Endothelial cell of umbilical vein (primary cell): ENCODE measurements around the gene SCGB3A1. TPM values are rescaled to one million over a fixed set of nuclear protein-coding genes. Genes with fewer than 3 reads are reported as not detected.

Source experiments
- BruUV-seq: library from RNA; stranded (reverse); fragments of 400-500 nt; replicated peaks from 2 replicates; lab custom pipeline; 2021; lab: Mats Ljungman, UMichigan
- CTCF ChIA-PET: fragments of 300-600, 350-600 bp; sonication (Branson Sonifier 250); formaldehyde crosslinking; loops from one replicate; lab custom pipeline; 2021; ENCODE audit warnings: antibody characterized with exemption, inconsistent platforms; lab: Charles Lee
- POLR2A ChIA-PET: fragments of 300-600, 350-600 bp; sonication (Branson Sonifier 250); formaldehyde crosslinking; loops from one replicate; lab custom pipeline; 2021; ENCODE audit warnings: antibody characterized with exemption, inconsistent platforms; lab: Charles Lee
- DNase-seq: peaks from one replicate; pipeline ENCODE4 v3.0.0-alpha.2; 2011; ENCODE audit warnings: low read depth, low spot score
- FAIRE-seq: peaks from 2 replicates; lab custom pipeline; 2011; peaks lifted over from hg19 to GRCh38; lab: Jason Lieb, UNC
- H2AFZ ChIP-seq: 2 replicates; pipeline ENCODE4 v1.6.0; 2012; ENCODE audit warnings: low read depth, low read length, control low read depth, inconsistent platforms
- H3K27ac ChIP-seq: 2 replicates; pipeline ENCODE4 v1.5.1; 2011; ENCODE audit warnings: low read depth, mild to moderate bottlenecking, control low read depth, low read length, moderate library complexity; ENCODE audit not compliant: insufficient read depth
- H3K27me3 ChIP-seq, 2 experiments: 2 replicates each; pipeline versions ENCODE4 v1.6.0 to v1.6.1; 2011; ENCODE audit warnings: low read length in 2 of 2, mixed read lengths in 1 of 2; ENCODE audit not compliant: control insufficient read depth in 2 of 2, insufficient read depth in 2 of 2
- H3K36me3 ChIP-seq, 2 experiments: 2 replicates in 1 of 2; 3 replicates in 1 of 2; pipeline ENCODE4 v1.5.1; 2011; ENCODE audit warnings: low read length in 2 of 2, mild to moderate bottlenecking in 1 of 2, moderate library complexity in 1 of 2; ENCODE audit not compliant: control insufficient read depth in 2 of 2, insufficient read depth in 2 of 2; ENCODE audit errors: extremely low read depth in 1 of 2
- H3K4me1 ChIP-seq: 3 replicates; pipeline ENCODE4 v1.5.1; 2011; ENCODE audit warnings: mild to moderate bottlenecking, low read length; ENCODE audit not compliant: control insufficient read depth, insufficient read depth; ENCODE audit errors: extremely low read depth
- H3K4me2 ChIP-seq: 2 replicates; pipeline ENCODE4 v1.6.1; 2011; ENCODE audit warnings: low read length, control low read depth, mixed read lengths; ENCODE audit not compliant: insufficient read depth
- H3K4me3 ChIP-seq, 3 experiments: fragments of 200-600 bp in 1 of 3; sonication (generic), shearing (Covaris generic) in 1 of 3; replicated peaks in 1 of 3; 2 replicates each; pipeline ENCODE4 v1.5.1; 2011 to 2016; ENCODE audit warnings: control low read depth in 3 of 3, low read length in 3 of 3, mild to moderate bottlenecking in 2 of 3, inconsistent platforms in 1 of 3, low read depth in 1 of 3, moderate library complexity in 1 of 3; ENCODE audit not compliant: insufficient read depth in 1 of 3
- H3K79me2 ChIP-seq: 2 replicates; pipeline ENCODE4 v1.6.0; 2012; ENCODE audit warnings: low read length, inconsistent platforms; ENCODE audit not compliant: control insufficient read depth, insufficient read depth
- H3K9ac ChIP-seq: replicated peaks from 2 replicates; pipeline ENCODE3; 2011; ENCODE audit warnings: low read length, control low read depth; ENCODE audit not compliant: insufficient read depth; ENCODE audit errors: extremely low read depth
- H3K9me1 ChIP-seq: replicated peaks from 3 replicates; pipeline ENCODE4 v1.6.0; 2011; ENCODE audit warnings: mild to moderate bottlenecking, low read length; ENCODE audit not compliant: control insufficient read depth, insufficient read depth; ENCODE audit errors: extremely low read depth
- H3K9me3 ChIP-seq: replicated peaks from 2 replicates; pipeline ENCODE4 v1.5.1; 2012; ENCODE audit warnings: low read length, inconsistent platforms; ENCODE audit not compliant: control insufficient read depth, insufficient read depth
- H4K20me1 ChIP-seq: replicated peaks from 2 replicates; pipeline ENCODE3; 2011; ENCODE audit warnings: mild to moderate bottlenecking, low read length; ENCODE audit not compliant: control insufficient read depth, insufficient read depth; ENCODE audit errors: extremely low read depth
- EZH2 ChIP-seq: IDR thresholded peaks from 2 replicates; pipeline ENCODE4 v1.6.1; 2012; ENCODE audit warnings: borderline replicate concordance, low read depth, mild to moderate bottlenecking, moderate library complexity, low read length, inconsistent platforms; ENCODE audit not compliant: severe bottlenecking
- FOS ChIP-seq: IDR thresholded peaks from 2 replicates; pipeline ENCODE4 v1.6.1; 2011; ENCODE audit warnings: mild to moderate bottlenecking, low read length, moderate library complexity, borderline replicate concordance; ENCODE audit not compliant: insufficient read depth
- GATA2 ChIP-seq: IDR thresholded peaks from 2 replicates; pipeline ENCODE4 v1.7.0; 2011; ENCODE audit warnings: low read depth, mild to moderate bottlenecking, moderate library complexity, mixed read lengths, low read length; ENCODE audit not compliant: insufficient read length, insufficient read depth
- JUN ChIP-seq: IDR thresholded peaks from 2 replicates; pipeline ENCODE4 v1.6.1; 2011; ENCODE audit warnings: borderline replicate concordance, low read depth; ENCODE audit not compliant: insufficient read length, insufficient read depth
- MYC ChIP-seq: IDR thresholded peaks from one replicate; pipeline ENCODE4 v1.6.1; 2011; ENCODE audit warnings: mild to moderate bottlenecking, low read depth, low read length
- POLR2A ChIP-seq: IDR thresholded peaks from 2 replicates; pipeline ENCODE4 v1.6.1; 2012; ENCODE audit warnings: low read depth, mild to moderate bottlenecking, control low read depth, low read length
- POLR2AphosphoS5 ChIP-seq: IDR thresholded peaks from 2 replicates; pipeline ENCODE4 v1.6.1; 2012; ENCODE audit warnings: low read depth, mild to moderate bottlenecking, control low read depth, low read length, moderate library complexity; ENCODE audit not compliant: insufficient read depth
- dilution Hi-C: fragments of 300-500 bp; cut with MboI; formaldehyde crosslinking; loops from one replicate; pipeline ENCODE4 v1.15.0; 2019; ENCODE audit warnings: low sequenced_read_pairs; ENCODE audit not compliant: extremely low pct_ligation_motif_present
- intact Hi-C: fragments of 100-400 bp; cut with micrococcal nuclease; formaldehyde crosslinking; loops from one replicate; pipeline ENCODE4 v1.10.0; 2022
- polyA plus RNA-seq, 4 experiments: library from polyadenylated mRNA; depleted of rRNA in 3 of 4; stranded (reverse) in 3 of 4; unstranded in 1 of 4; fragments of >200 nt; gene quantifications; 2 replicates each; pipeline versions ENCODE4 v1.2.1 to v1.2.3, GENCODE V29; 2011 to 2012; ENCODE audit warnings: missing spikeins in 1 of 4
- total RNA-seq: library from RNA; stranded (reverse); gene quantifications from 2 replicates; pipeline ENCODE4 v1.2.3, GENCODE V29; 2021
- TF ChIP-seq, protein P1 (sequence below), 2 donors: IDR thresholded peaks; 1 replicate in 1 of 2; 2 replicates in 1 of 2; pipeline ENCODE4 v1.5.1; 2011; ENCODE audit warnings: low read length in 2 of 2, mild to moderate bottlenecking in 2 of 2, moderate library complexity in 2 of 2, control low read depth in 1 of 2, inconsistent platforms in 1 of 2, low read depth in 1 of 2; ENCODE audit not compliant: insufficient read depth in 1 of 2; ENCODE audit errors: extremely low read depth in 1 of 2

Gene SCGB3A1
- total and polyA plus RNA-seq, 2 donors (not counting 3 experiments of a cell fraction or from before 2014, with no cell fraction given): 0.73 TPM; not detected in 1

DNA sequence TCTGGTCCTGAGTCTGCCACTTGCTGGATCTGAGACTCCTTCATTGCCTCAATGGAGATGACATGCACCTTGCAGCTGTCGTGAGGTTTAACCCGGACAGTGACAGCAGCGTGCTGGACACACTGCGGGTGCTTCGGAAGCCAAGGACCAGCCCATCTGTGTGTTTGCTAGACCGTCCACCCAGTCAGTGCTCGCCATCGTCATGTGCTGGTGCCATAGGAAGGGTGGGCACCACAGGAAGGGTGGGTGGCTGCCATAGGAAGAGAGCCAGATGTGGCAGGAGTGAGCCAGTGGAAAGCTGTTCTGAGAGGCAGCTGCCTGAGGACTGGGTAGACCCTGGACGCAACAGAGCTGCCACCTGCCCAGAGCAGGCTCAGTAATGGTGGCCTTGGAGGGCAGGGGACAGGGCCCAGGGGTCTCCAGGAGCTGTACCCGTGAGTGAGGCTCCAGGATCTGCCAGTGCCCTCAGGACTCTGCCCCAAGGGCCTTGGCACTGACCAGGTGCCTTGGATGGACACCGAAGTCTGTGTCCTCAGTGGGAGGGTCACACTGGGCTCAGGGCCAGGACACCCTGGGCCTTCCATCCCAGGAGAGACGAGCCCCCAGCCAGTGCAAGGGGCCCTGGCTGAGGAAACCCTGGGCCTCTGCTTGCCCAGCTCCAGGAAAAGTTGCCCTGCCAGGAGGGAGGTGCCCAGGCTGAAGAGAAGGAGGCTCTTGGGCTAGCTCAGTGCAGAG, 36.3 kb upstream of the SCGB3A1 start:
- H4K20me1 ChIP-seq: no peaks in the 10 kb centered on the region
- H3K27me3 ChIP-seq: no peaks in the 10 kb centered on the region
- no peak overlapping the region for H3K9ac ChIP-seq
- peaks cover 7% of the 10 kb centered on the region for H3K4me1 ChIP-seq
- no TSS peak for BruUV-seq
- H3K79me2 ChIP-seq: no peaks in the 10 kb centered on the region
- DNase-seq: no peak
- dilution Hi-C loops: no loop called here
- no peak for TF ChIP-seq FOS
- no peak for TF ChIP-seq EZH2
- TF ChIP-seq POLR2A: no peak
- TF ChIP-seq MYC: no peak
- TF ChIP-seq GATA2: no peak
- no peak for TF ChIP-seq POLR2AphosphoS5
- no peak for TF ChIP-seq JUN
- TF ChIP-seq, protein P1, sequence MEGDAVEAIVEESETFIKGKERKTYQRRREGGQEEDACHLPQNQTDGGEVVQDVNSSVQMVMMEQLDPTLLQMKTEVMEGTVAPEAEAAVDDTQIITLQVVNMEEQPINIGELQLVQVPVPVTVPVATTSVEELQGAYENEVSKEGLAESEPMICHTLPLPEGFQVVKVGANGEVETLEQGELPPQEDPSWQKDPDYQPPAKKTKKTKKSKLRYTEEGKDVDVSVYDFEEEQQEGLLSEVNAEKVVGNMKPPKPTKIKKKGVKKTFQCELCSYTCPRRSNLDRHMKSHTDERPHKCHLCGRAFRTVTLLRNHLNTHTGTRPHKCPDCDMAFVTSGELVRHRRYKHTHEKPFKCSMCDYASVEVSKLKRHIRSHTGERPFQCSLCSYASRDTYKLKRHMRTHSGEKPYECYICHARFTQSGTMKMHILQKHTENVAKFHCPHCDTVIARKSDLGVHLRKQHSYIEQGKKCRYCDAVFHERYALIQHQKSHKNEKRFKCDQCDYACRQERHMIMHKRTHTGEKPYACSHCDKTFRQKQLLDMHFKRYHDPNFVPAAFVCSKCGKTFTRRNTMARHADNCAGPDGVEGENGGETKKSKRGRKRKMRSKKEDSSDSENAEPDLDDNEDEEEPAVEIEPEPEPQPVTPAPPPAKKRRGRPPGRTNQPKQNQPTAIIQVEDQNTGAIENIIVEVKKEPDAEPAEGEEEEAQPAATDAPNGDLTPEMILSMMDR (IDR thresholded peaks at IDR 0.05; ENCODE audit: extremely low read depth in 1 of 2, insufficient read depth in 1 of 2, low read depth in 1 of 2, low read length in 2 of 2): no peak
- no peak overlapping the region for H3K4me2 ChIP-seq
- H3K4me3 ChIP-seq: no peak overlapping the region
- FAIRE-seq: no peak
- POLR2A ChIA-PET: no interaction called here
- H3K27ac ChIP-seq: no peak overlapping the region
- CTCF ChIA-PET: interaction anchor here (0.8 to 0.9 kb wide), 2 partner anchors 8 to 18 kb away, joined by 3 read pairs; no protein-coding TSS in a partner anchor
- H3K9me3 ChIP-seq: no peaks in the 10 kb centered on the region
- H3K36me3 ChIP-seq: peaks cover 0 to 14% of the 10 kb centered on the region in 2 experiments
- no peak overlapping the region for H2AFZ ChIP-seq
- intact Hi-C loops: no loop called here
- H3K9me1 ChIP-seq: no peaks in the 10 kb centered on the region
